Cardiac muscle cell (in vitro differentiated cells and primary cell): Measurements from ENCODE around the gene GGA1. TPM values are rescaled to one million over a fixed set of nuclear protein-coding genes. Genes with fewer than 3 reads are reported as not detected.
"Not testable (repeated sequence)": the region's sequence is repeated elsewhere in the genome, so short reads cannot be mapped to it uniquely, and the experiment has no call there.

Experiments
- DNase-seq, 2 donors: peaks; one replicate each; pipeline versions ENCODE4 v3.0.0 to v3.0.0-alpha.2; 2010 to 2017; ENCODE audit warnings: low read depth in 1 of 2, low spot score in 1 of 2
- H3K27ac ChIP-seq: fragments of 200-600 bp; sonication (generic); 2 replicates; pipeline ENCODE4 v1.5.1; 2016
- H3K27me3 ChIP-seq: fragments of 200-600 bp; sonication (generic); 2 replicates; pipeline ENCODE4 v1.6.0; 2016; ENCODE audit warnings: control low read depth
- H3K36me3 ChIP-seq: fragments of 200-600 bp; sonication (generic); 2 replicates; pipeline ENCODE4 v1.5.1; 2016; ENCODE audit warnings: control low read depth
- H3K4me1 ChIP-seq: fragments of 200-600 bp; sonication (generic); 2 replicates; pipeline ENCODE4 v1.8.1; 2017; ENCODE audit warnings: low read depth, mild to moderate bottlenecking, mixed run types
- H3K4me3 ChIP-seq: fragments of 200-600 bp; sonication (generic); 2 replicates; pipeline ENCODE4 v1.5.1; 2016; ENCODE audit warnings: mild to moderate bottlenecking
- H3K9me3 ChIP-seq: fragments of 200-600 bp; sonication (generic); 2 replicates; pipeline ENCODE4 v1.5.1; 2017; ENCODE audit warnings: low read depth, mild to moderate bottlenecking, control low read depth
- polyA plus RNA-seq: library from polyadenylated mRNA; unstranded; fragments of >200 nt; fragmentation: Nextera tagmentation; extraction: Ambion mirVana; gene quantifications from 2 replicates; pipeline ENCODE4 v1.2.1, GENCODE V29; 2016
- total RNA-seq: library from RNA; depleted of rRNA; stranded (reverse); fragments of >200 nt; gene quantifications from 2 replicates; pipeline ENCODE4 v1.2.3, GENCODE V29; 2016
- TF ChIP-seq, protein P1 (sequence below): IDR thresholded peaks from 2 replicates; pipeline ENCODE4 v1.5.1; 2012; ENCODE audit warnings: low read depth, mild to moderate bottlenecking, low read length

GGA1 gene
- total and polyA plus RNA-seq, 2 experiments from 2014 or later: 82.6 to 114 TPM

DNA sequence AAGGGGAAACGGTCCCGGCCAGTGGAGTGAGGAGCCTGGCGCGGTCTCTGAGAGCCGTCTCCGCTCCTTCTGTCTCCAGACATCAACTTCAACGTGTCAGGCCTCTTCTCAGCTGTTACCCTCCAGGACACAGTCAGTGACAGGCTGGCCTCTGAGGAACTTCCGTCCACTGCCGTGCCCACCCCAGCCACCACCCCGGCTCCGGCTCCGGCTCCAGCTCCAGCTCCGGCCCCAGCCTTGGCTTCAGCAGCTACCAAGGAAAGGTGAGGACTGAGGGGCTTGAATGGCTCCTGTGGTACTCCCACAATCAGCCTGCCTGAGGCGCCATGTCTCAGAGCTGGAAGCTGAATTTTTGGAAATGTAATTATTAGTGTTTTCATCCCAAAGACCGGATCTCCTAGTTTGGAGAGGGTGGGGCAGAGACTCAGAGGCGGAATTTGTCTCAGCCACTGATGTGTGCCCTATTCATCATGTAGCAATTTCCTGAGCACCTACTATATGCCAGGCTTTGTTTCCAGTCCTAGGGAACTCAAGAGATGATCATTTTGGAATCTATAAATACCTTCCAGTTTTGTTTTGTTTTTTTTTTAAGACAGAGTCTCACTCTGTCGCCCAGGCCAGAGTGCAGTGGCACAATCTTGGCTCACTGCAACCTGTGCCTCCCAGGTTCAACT, 42.0 kb downstream of the GGA1 start:
- Histone ChIP-seq H3K36me3 (peaks cover 12% of the 10 kb centered on the region), H3K4me1 (no peaks in the 10 kb centered on the region), H3K27ac (no peak overlapping the region), H3K27me3 (no peaks in the 10 kb centered on the region), H3K9me3 (no peaks in the 10 kb centered on the region), H3K4me3 (no peak overlapping the region)
- DNase-seq: no peak
- TF ChIP-seq, protein P1, sequence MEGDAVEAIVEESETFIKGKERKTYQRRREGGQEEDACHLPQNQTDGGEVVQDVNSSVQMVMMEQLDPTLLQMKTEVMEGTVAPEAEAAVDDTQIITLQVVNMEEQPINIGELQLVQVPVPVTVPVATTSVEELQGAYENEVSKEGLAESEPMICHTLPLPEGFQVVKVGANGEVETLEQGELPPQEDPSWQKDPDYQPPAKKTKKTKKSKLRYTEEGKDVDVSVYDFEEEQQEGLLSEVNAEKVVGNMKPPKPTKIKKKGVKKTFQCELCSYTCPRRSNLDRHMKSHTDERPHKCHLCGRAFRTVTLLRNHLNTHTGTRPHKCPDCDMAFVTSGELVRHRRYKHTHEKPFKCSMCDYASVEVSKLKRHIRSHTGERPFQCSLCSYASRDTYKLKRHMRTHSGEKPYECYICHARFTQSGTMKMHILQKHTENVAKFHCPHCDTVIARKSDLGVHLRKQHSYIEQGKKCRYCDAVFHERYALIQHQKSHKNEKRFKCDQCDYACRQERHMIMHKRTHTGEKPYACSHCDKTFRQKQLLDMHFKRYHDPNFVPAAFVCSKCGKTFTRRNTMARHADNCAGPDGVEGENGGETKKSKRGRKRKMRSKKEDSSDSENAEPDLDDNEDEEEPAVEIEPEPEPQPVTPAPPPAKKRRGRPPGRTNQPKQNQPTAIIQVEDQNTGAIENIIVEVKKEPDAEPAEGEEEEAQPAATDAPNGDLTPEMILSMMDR: no peak

DNA sequence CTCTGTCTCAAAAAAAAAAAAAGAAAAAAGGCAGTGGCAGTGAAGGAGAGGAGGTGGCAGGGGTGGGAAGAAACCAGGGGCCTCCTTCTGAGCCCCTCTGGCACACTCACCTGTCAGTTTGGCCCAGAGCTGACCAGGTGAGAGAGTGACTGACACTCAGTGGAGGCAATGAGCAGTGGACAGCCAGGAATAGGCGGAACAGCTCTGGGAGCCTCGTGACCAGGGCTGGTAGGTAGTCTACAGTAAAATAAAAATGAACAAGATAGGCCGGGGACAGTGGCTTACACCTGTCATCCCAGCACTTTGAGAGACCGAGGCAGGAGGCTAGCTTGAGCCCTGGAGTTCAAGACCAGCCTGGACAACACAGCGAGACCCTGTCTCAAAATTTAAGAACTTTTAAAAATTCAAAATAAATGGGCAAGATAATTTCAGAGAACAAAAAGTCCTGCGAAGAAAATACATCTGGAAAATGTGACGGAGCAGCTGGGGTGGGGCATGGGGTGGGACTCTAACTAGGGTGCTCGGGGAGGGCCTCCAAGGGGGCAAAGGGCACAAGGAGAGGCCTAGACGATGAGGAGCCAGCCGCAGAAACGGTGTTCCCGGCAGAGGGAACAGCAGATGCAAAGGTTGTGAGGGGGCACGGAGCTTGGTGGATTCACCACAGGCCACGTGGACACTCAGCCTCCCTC, 46.1 kb downstream of the GGA1 start:
- Histone ChIP-seq H3K4me1 (peaks cover 3% of the 10 kb centered on the region), H3K36me3 (peaks cover 9% of the 10 kb centered on the region), H3K4me3 (no peak overlapping the region), H3K9me3 (no peaks in the 10 kb centered on the region), H3K27ac (no peak overlapping the region), H3K27me3 (no peaks in the 10 kb centered on the region)
- no peak for DNase-seq
- TF ChIP-seq, protein P1: no peak

DNA sequence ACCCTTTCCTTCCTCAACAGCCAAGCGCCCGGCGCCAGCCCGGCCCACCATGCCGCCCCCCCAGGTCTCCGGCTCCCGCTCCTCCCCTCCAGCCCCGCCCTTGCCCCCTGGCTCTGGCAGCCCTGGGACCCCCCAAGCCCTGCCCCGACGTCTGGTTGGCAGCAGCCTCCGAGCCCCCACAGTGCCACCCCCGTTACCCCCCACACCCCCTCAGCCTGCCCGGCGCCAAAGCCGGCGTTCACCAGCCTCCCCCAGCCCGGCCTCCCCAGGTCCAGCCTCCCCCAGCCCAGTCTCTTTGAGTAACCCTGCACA, 46.6 kb downstream of the GGA1 start:
- no peaks in the 10 kb centered on the region for H3K9me3 ChIP-seq

DNA sequence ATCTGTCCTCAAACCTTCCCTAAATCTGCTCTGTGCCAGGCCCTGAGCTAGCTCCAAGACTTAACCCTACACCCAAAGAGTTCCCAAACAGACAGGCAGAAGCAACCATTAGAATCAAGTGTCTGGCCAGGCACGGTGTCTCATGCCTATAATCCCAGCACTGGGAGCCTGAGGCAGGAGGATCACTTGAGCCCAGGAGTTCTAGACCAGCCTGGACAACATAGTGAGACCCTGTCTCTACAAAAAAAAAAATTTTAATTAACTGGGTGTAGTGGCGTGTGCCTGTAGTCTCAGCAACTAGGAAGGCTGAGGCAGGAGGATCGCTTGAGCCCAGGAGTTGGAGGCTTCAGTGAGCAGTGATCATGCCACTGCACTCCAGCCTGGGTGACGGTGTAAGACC, 47.9 kb downstream of the GGA1 start:
- not testable (repeated sequence) for H3K27ac ChIP-seq, H3K9me3 ChIP-seq, H3K4me3 ChIP-seq, DNase-seq, H3K36me3 ChIP-seq, H3K27me3 ChIP-seq
- H3K4me1 ChIP-seq: peaks cover 13% of the 10 kb centered on the region

More for the DNA sequence above, 46.6 kb downstream of the GGA1 start:
- no peak overlapping the region for H3K4me3 ChIP-seq
- H3K36me3 ChIP-seq: peaks cover 9% of the 10 kb centered on the region
- TF ChIP-seq, protein P1: no peak
- H3K4me1 ChIP-seq: peaks cover 5% of the 10 kb centered on the region
- no peaks in the 10 kb centered on the region for H3K27me3 ChIP-seq
- H3K27ac ChIP-seq: no peak overlapping the region
- DNase-seq: no peak

DNA sequence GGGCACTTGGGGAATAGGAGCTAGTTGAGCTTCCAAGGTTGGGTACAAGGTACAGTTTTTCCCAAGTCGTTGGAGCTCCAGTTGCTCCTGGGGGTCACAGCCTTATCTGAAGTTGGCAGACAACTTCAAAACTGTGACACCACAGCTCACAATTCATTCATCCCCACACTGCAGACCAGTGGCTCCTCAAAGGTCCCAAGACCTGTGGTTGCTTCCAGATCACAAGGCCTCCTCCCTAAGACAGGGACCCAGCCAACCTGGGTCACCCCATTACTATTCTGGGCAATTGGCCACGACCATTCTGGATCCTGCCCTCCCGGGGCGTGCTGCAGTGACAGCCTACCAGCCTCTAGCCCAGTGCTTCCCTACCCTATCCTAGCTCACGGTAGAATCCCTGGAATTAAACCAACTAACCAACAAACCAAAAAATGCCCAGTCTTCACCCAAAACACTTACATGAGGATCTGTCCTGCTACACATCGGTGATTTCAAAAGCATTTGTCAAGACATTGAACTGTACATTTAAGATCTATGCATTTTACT, 49.0 kb downstream of the GGA1 start:
- Histone ChIP-seq H3K27me3 (no peaks in the 10 kb centered on the region), H3K4me3 (peak overlapping the region; percentile 41), H3K4me1 (peaks cover 14% of the 10 kb centered on the region), H3K27ac (peak overlapping the region; percentile 69), H3K9me3 (no peaks in the 10 kb centered on the region), H3K36me3 (peaks cover 4% of the 10 kb centered on the region)
- TF ChIP-seq, protein P1: no peak
- DNase-seq: peak in 1 of 2 donors; percentile 23
